AG10803 (cell line): ENCODE measurements around the gene SBNO2.

ENCODE experiments used
- DNase-seq: peaks from one replicate; pipeline ENCODE4 v3.0.0; 2010; ENCODE audit warnings: low read depth
- H3K4me3 ChIP-seq: 2 replicates; pipeline ENCODE4 v1.5.1; 2011; ENCODE audit warnings: mild to moderate bottlenecking, low read length, control low read depth
- TF ChIP-seq, protein P1 (sequence below): conservative IDR thresholded peaks from 2 replicates; pipeline ENCODE4 v1.5.1; 2011; ENCODE audit warnings: mild to moderate bottlenecking, low read length, control low read depth, inconsistent platforms

SBNO2 gene

GRCh38 chr19:1126984-1127760, 46.9 kb downstream of the SBNO2 start:
- no peak for DNase-seq
- TF ChIP-seq, protein P1, sequence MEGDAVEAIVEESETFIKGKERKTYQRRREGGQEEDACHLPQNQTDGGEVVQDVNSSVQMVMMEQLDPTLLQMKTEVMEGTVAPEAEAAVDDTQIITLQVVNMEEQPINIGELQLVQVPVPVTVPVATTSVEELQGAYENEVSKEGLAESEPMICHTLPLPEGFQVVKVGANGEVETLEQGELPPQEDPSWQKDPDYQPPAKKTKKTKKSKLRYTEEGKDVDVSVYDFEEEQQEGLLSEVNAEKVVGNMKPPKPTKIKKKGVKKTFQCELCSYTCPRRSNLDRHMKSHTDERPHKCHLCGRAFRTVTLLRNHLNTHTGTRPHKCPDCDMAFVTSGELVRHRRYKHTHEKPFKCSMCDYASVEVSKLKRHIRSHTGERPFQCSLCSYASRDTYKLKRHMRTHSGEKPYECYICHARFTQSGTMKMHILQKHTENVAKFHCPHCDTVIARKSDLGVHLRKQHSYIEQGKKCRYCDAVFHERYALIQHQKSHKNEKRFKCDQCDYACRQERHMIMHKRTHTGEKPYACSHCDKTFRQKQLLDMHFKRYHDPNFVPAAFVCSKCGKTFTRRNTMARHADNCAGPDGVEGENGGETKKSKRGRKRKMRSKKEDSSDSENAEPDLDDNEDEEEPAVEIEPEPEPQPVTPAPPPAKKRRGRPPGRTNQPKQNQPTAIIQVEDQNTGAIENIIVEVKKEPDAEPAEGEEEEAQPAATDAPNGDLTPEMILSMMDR, result no peak

DNA sequence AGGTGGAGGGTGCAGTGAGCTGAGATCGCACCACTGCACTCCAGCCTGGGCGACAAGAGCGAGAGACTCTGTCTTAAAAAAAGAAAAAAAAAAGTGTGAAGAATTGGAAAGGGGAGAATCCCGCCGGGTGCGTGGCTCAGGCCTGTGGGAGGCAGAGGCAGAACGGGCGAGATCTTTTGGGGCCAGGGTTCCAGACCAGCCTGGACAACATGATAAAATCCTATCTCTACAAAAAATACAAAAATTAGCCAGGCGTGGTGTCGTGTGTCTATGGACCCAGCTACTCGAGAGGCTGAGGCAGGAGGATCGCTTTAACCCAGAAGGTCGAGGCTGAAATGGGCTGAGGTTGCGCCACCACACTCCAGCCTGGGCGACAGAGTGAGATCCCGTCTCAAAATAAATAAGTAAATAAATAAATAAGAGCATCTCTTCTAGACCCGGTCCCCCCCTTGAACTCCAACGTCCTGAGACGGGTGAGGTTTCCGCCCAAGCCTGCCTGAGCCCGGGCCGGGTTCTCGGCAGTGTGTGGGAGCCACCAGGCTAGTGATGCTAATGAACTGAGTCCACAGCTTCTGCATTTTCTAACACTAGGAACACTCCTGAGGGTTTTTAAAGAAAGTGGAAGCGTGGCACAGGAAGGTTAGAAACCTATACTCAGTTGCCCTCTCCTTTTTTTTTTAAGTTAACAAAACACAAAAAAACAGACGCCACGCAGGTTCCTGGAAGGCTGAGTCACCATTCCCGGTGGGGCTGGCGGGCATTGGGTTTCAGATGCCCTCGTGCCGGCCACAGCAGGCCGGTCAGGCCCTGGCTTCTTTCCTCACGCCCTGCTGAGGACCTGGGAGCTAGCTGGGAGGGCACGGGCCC, 48.2 kb downstream of the SBNO2 start:
- TF ChIP-seq, protein P1, result no peak
- no peak overlapping the region for H3K4me3 ChIP-seq
- DNase-seq, result no peak

More at GRCh38 chr19:1126984-1127760, 46.9 kb downstream of the SBNO2 start:
- no peak overlapping the region for H3K4me3 ChIP-seq

GRCh38 chr19:1123885-1124677, 50.0 kb downstream of the SBNO2 start:
- TF ChIP-seq, protein P1, result no peak
- no peak for DNase-seq
- no peak overlapping the region for H3K4me3 ChIP-seq

- H3K4me3 ChIP-seq, result no peak overlapping the region
- no peak for DNase-seq
- TF ChIP-seq, protein P1, result no peak
Measured at GRCh38 chr19:1123381-1123780, 50.7 kb downstream of the SBNO2 start.

DNA sequence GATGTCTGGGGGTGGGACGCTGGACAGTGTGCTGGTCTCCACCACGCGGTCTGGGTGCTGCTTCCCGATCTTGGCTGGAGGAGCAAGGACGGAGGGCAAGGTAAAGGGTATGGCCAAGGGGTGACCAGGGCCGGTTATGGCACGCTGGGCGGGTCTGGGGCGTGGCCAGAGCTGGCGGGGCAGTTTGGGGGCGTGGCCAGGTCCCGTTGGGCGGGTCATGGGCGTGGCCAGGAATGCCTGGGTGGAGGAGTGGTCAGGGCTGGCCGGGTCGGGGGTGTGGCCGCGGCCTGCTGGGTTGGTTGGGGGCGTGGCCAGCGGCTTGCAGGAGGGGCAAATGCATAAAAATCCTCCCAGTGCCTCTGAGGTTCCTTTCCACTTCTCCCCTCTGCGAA, 51.1 kb downstream of the SBNO2 start:
- TF ChIP-seq, protein P1, result no peak
- H3K4me3 ChIP-seq, result no peak overlapping the region
- peak; percentile 75 for DNase-seq

GRCh38 chr19:1122021-1122971, 51.8 kb downstream of the SBNO2 start:
- TF ChIP-seq, protein P1, result no peak
- no peak overlapping the region for H3K4me3 ChIP-seq
- DNase-seq, result no peak
